Liver (tissue), 3 donors: ENCODE data around the gene HSPB9.

ENCODE experiments used
- ATF3 ChIP-seq: IDR thresholded peaks from 2 replicates; pipeline ENCODE4 v1.6.1; 2016; ENCODE audit warnings: antibody characterized with exemption
- CTCF ChIP-seq: fragments of 150-350 bp; IDR thresholded peaks from 2 replicates; pipeline ENCODE4 v1.5.1; 2017; ENCODE audit warnings: improper control_type of control experiment, low read depth, low read length; ENCODE audit not compliant: missing input control
- EGR1 ChIP-seq, 2 donors: IDR thresholded peaks; 2 replicates each; pipeline ENCODE4 v1.6.1; 2016 to 2018; ENCODE audit warnings: antibody characterized with exemption in 2 of 2, low read depth in 2 of 2
- FOXA1 ChIP-seq: IDR thresholded peaks from 2 replicates; pipeline ENCODE4 v1.6.1; 2016; ENCODE audit warnings: antibody characterized with exemption
- GABPA ChIP-seq, 2 donors: IDR thresholded peaks in 1 of 2; conservative IDR thresholded peaks in 1 of 2; 2 replicates each; pipeline ENCODE4 v1.6.1; 2016; ENCODE audit warnings: antibody characterized with exemption in 2 of 2, mild to moderate bottlenecking in 1 of 2, moderate library complexity in 1 of 2
- JUND ChIP-seq, 2 donors: IDR thresholded peaks; 2 replicates each; pipeline ENCODE4 v1.6.1; 2016; ENCODE audit warnings: antibody characterized with exemption in 2 of 2
- MAX ChIP-seq: IDR thresholded peaks from 2 replicates; pipeline ENCODE4 v1.6.1; 2016; ENCODE audit warnings: antibody characterized with exemption
- RAD21 ChIP-seq, 2 donors: IDR thresholded peaks; 2 replicates each; pipeline ENCODE4 v1.6.1; 2016; ENCODE audit warnings: antibody characterized with exemption in 2 of 2, mild to moderate bottlenecking in 2 of 2
- SP1 ChIP-seq: IDR thresholded peaks from 2 replicates; pipeline ENCODE4 v1.6.1; 2018; ENCODE audit warnings: antibody characterized with exemption, mild to moderate bottlenecking
- ZBTB33 ChIP-seq: IDR thresholded peaks from 2 replicates; pipeline ENCODE4 v1.6.1; 2016; ENCODE audit warnings: antibody characterized with exemption
- donor health status: healthy.
- donor health status: healthy.

- no peak for TF ChIP-seq CTCF
- TF ChIP-seq FOXA1 = no peak
- no peak for TF ChIP-seq ATF3
- no peak for TF ChIP-seq JUND (IDR thresholded peaks at IDR 0.05)
- no peak for TF ChIP-seq ZBTB33
- TF ChIP-seq GABPA (IDR thresholded peaks at IDR 0.05 in 1 of 2, conservative IDR thresholded peaks at IDR 0.05 in 1 of 2) = no peak
- TF ChIP-seq SP1 = no peak
- no peak for TF ChIP-seq RAD21 (IDR thresholded peaks at IDR 0.05)
- TF ChIP-seq MAX = no peak
- no peak for TF ChIP-seq EGR1 (IDR thresholded peaks at IDR 0.05; ENCODE audit: low read depth in 2 of 2)
These were observed 45.2 kb downstream of the HSPB9 start for GRCh38 chr17:42167807-42168206.
